Inflammatory macrophage (primary cell): ENCODE data around the gene ADAM10.

Source experiments
- DNase-seq, 2 donors: peaks; one replicate each; pipeline ENCODE4 v3.0.0-alpha.2; 2020 to 2022

Gene ADAM10

GRCh38 chr15:58549013-58549784 is 200.3 kb downstream of the ADAM10 start:
- no peak for DNase-seq

- no peak for DNase-seq
Observed at GRCh38 chr15:58548308-58549012, 201.0 kb downstream of the ADAM10 start.

GRCh38 chr15:58547628-58548307 is 201.7 kb downstream of the ADAM10 start:
- DNase-seq = no peak

- DNase-seq = no peak
Observed at GRCh38 chr15:58546635-58547627, 202.6 kb downstream of the ADAM10 start.

- DNase-seq = no peak
Observed at GRCh38 chr15:58546066-58546591, 203.4 kb downstream of the ADAM10 start.

- peak; percentile 56 to 81 for DNase-seq
Observed at GRCh38 chr15:58545307-58546065, 204.0 kb downstream of the ADAM10 start.

GRCh38 chr15:58544756-58545155 is 204.8 kb downstream of the ADAM10 start:
- no peak for DNase-seq

- DNase-seq = peak; percentile 76 to 86
Observed at GRCh38 chr15:58543664-58544335, 205.7 kb downstream of the ADAM10 start.

- DNase-seq = no peak
Observed at GRCh38 chr15:58541410-58542087, 208.0 kb downstream of the ADAM10 start.

GRCh38 chr15:58539548-58539947 is 210.0 kb downstream of the ADAM10 start:
- DNase-seq = no peak

- no peak for DNase-seq
Observed at GRCh38 chr15:58538901-58539300, 210.6 kb downstream of the ADAM10 start.
